ENCODE measurements around the gene CIRBP. TPM values are rescaled to one million over a fixed set of nuclear protein-coding genes. Genes with fewer than 3 reads are reported as not detected.

The CIRBP gene
- total RNA-seq, 2 donors from 2014 or later, result 163 to 179 TPM

- Histone ChIP-seq H3K27ac (peak overlapping the region; percentile 96), H3K36me3 (peaks cover 6% of the 10 kb centered on the region), H3K4me3 (peak overlapping the region; percentile 12), H3K9me3 (no peaks in the 10 kb centered on the region), H3K4me1 (peaks cover 46% of the 10 kb centered on the region), H3K27me3 (no peaks in the 10 kb centered on the region), H3K9ac (ENCODE audit: low read depth in 2 of 2, low read length in 2 of 2) (peak overlapping the region; percentile 13 to 77)
- TF ChIP-seq, protein P1, sequence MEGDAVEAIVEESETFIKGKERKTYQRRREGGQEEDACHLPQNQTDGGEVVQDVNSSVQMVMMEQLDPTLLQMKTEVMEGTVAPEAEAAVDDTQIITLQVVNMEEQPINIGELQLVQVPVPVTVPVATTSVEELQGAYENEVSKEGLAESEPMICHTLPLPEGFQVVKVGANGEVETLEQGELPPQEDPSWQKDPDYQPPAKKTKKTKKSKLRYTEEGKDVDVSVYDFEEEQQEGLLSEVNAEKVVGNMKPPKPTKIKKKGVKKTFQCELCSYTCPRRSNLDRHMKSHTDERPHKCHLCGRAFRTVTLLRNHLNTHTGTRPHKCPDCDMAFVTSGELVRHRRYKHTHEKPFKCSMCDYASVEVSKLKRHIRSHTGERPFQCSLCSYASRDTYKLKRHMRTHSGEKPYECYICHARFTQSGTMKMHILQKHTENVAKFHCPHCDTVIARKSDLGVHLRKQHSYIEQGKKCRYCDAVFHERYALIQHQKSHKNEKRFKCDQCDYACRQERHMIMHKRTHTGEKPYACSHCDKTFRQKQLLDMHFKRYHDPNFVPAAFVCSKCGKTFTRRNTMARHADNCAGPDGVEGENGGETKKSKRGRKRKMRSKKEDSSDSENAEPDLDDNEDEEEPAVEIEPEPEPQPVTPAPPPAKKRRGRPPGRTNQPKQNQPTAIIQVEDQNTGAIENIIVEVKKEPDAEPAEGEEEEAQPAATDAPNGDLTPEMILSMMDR (IDR thresholded peaks at IDR 0.05), result no peak
- DNase-seq, result no peak
- intact Hi-C loops (cut with DNase I), result no loop called here
Measured at GRCh38 chr19:1268226-1269064, 687 bp upstream of the CIRBP start.

GRCh38 chr19:1269478-1270212 is 513 bp downstream of the CIRBP start:
- Histone ChIP-seq H3K9ac (ENCODE audit: low read depth in 2 of 2, low read length in 2 of 2) (peak overlapping the region; percentile 88 to 97), H3K4me3 (peak overlapping the region; percentile 71), H3K27me3 (no peaks in the 10 kb centered on the region), H3K27ac (peak overlapping the region; percentile 96), H3K36me3 (peaks cover 10% of the 10 kb centered on the region), H3K4me1 (peaks cover 58% of the 10 kb centered on the region), H3K9me3 (no peaks in the 10 kb centered on the region)
- TF ChIP-seq, protein P1 (IDR thresholded peaks at IDR 0.05), result no peak
- intact Hi-C loops (cut with DNase I), result no loop called here
- peak; percentile 91 for DNase-seq

- Histone ChIP-seq H3K4me1 (peaks cover 63% of the 10 kb centered on the region), H3K9ac (ENCODE audit: low read depth in 2 of 2, low read length in 2 of 2) (peak overlapping the region; percentile 88 to 97), H3K36me3 (peaks cover 10% of the 10 kb centered on the region), H3K9me3 (no peaks in the 10 kb centered on the region), H3K27ac (peak overlapping the region; percentile 96), H3K4me3 (peak overlapping the region; percentile 71), H3K27me3 (no peaks in the 10 kb centered on the region)
- intact Hi-C loops (cut with DNase I), result no loop called here
- TF ChIP-seq, protein P1 (IDR thresholded peaks at IDR 0.05), result no peak
- peak; percentile 63 for DNase-seq
Measured at GRCh38 chr19:1270213-1270853, 1.2 kb downstream of the CIRBP start.

GRCh38 chr19:1270854-1271527 is 1.9 kb downstream of the CIRBP start:
- no peak for DNase-seq
- TF ChIP-seq, protein P1 (IDR thresholded peaks at IDR 0.05), result no peak
- intact Hi-C loops (cut with DNase I), result no loop called here
- peak overlapping the region; percentile 71 for H3K4me3 ChIP-seq
- peaks cover 10% of the 10 kb centered on the region for H3K36me3 ChIP-seq
- H3K4me1 ChIP-seq, result peaks cover 56% of the 10 kb centered on the region
- no peak overlapping the region for H3K27ac ChIP-seq
- H3K27me3 ChIP-seq, result no peaks in the 10 kb centered on the region
- peak overlapping the region; percentile 28 to 76 for H3K9ac ChIP-seq (ENCODE audit: low read depth in 2 of 2, low read length in 2 of 2)
- no peaks in the 10 kb centered on the region for H3K9me3 ChIP-seq

All from colonic mucosa (tissue), 4 donors.